Neutrophil (primary cell): ENCODE data around the gene PEX5L.

ENCODE experiments used
- H3K27ac ChIP-seq: fragments of 200-600 bp; sonication (generic); 2 replicates; pipeline ENCODE4 v1.5.1; 2016; ENCODE audit warnings: mild to moderate bottlenecking, moderate library complexity
- H3K27me3 ChIP-seq: fragments of 200-600 bp; sonication (generic); 2 replicates; pipeline ENCODE4 v1.6.0; 2016; ENCODE audit warnings: mild to moderate bottlenecking
- H3K36me3 ChIP-seq: fragments of 200-600 bp; sonication (generic); 2 replicates; pipeline ENCODE4 v1.5.1; 2017
- H3K4me1 ChIP-seq, 2 experiments: fragments of 200-600 bp in 1 of 2; sonication (generic) in 1 of 2; 1 replicate in 1 of 2; 2 replicates in 1 of 2; pipeline versions ENCODE4 v1.5.1 to v1.6.1; 2013 to 2016; ENCODE audit warnings: low read depth in 1 of 2, low read length in 1 of 2, mild to moderate bottlenecking in 1 of 2, moderate library complexity in 1 of 2; ENCODE audit not compliant: control insufficient read depth in 1 of 2, insufficient read depth in 1 of 2
- H3K4me3 ChIP-seq, 2 experiments: fragments of 200-600 bp in 1 of 2; sonication (generic) in 1 of 2; 1 replicate in 1 of 2; 2 replicates in 1 of 2; pipeline ENCODE4 v1.5.1; 2013 to 2016; ENCODE audit warnings: low read depth in 1 of 2, low read length in 1 of 2, mild to moderate bottlenecking in 1 of 2, moderate library complexity in 1 of 2
- H3K9me3 ChIP-seq: fragments of 200-600 bp; sonication (generic); 2 replicates; pipeline ENCODE4 v1.5.1; 2016
- CTCF ChIP-seq: fragments of 200-600 bp; sonication (generic); IDR thresholded peaks from 2 replicates; pipeline ENCODE4 v1.5.1; 2016; ENCODE audit warnings: antibody characterized with exemption

Gene PEX5L

GRCh38 chr3:179932674-179933073 lies 104.1 kb downstream of the PEX5L start:
- no peak overlapping the region for H3K27ac ChIP-seq
- peaks cover 5% of the 10 kb centered on the region for H3K27me3 ChIP-seq
- H3K36me3 ChIP-seq: no peaks in the 10 kb centered on the region
- no peaks in the 10 kb centered on the region for H3K9me3 ChIP-seq
- no peaks in the 10 kb centered on the region for H3K4me1 ChIP-seq
- no peak overlapping the region for H3K4me3 ChIP-seq
- no peak for TF ChIP-seq CTCF

DNA sequence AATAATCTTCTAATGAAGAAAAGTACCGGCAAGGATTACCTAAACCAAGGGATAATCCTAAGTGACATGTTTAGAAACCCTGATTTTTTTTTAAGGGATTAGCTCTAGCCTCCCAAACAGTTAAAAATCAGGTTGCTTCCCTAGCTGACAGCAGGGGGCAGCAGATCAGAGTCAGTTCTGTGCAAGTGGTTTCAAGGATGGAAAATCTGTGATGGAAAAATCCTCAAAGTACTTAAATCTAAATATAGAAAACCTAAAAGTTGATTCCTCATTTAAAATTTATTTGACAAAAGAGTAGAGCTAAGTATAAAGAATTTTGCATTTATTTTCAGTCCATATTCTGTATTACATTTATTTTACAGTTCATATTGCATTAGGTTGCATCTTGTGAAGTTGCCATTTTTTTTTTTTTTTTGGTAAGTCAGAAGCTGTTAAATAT lies 107.6 kb downstream of the PEX5L start:
- Histone ChIP-seq H3K9me3 (no peaks in the 10 kb centered on the region), H3K27ac (no peak overlapping the region), H3K4me1 (no peaks in the 10 kb centered on the region), H3K36me3 (no peaks in the 10 kb centered on the region), H3K4me3 (no peak overlapping the region), H3K27me3 (peaks cover 34% of the 10 kb centered on the region)
- no peak for TF ChIP-seq CTCF

DNA sequence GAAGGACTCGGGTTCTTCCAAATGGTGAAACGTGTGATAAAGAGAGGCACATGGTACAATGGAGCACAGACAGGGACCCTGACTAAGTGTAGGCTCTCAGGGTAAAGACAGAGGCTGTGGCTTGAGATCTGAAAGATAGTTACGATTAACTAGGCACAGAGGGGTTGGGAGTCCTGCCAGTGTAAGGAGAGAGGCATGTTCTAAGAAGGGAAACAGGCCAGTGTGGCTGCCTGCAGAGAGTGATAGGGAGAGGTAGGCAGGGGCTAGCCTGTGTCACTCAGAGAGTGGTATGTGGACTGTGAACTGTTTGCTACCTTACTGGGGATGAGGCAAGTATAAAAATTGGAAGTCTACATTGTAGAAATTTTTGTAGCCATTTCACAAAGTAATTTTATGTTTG lies 109.5 kb downstream of the PEX5L start:
- Histone ChIP-seq H3K4me1 (no peaks in the 10 kb centered on the region), H3K27ac (no peak overlapping the region), H3K27me3 (peaks cover 40% of the 10 kb centered on the region), H3K9me3 (no peaks in the 10 kb centered on the region), H3K36me3 (no peaks in the 10 kb centered on the region), H3K4me3 (no peak overlapping the region)
- TF ChIP-seq CTCF: no peak

DNA sequence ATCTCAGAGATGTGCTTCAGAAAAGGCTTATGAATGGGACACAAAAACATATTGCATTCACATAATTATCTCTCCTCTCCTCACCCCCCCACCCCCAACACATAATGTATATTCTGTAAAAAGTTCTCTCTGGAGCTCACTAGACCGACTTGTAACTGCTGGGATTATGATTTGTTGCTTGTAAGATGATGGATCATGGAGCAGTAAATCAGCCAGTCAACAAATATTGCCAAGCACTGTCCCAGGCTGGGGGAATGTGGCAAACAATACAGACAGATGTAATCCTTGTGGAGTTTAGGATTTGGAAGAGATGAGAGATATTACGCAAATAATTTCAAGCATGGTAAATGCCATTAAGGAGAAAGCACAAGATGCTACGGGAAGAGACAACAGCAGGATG lies 114.8 kb downstream of the PEX5L start:
- Histone ChIP-seq H3K9me3 (no peaks in the 10 kb centered on the region), H3K4me3 (no peak overlapping the region), H3K4me1 (no peaks in the 10 kb centered on the region), H3K36me3 (no peaks in the 10 kb centered on the region), H3K27ac (no peak overlapping the region), H3K27me3 (peaks cover 36% of the 10 kb centered on the region)
- no peak for TF ChIP-seq CTCF

DNA sequence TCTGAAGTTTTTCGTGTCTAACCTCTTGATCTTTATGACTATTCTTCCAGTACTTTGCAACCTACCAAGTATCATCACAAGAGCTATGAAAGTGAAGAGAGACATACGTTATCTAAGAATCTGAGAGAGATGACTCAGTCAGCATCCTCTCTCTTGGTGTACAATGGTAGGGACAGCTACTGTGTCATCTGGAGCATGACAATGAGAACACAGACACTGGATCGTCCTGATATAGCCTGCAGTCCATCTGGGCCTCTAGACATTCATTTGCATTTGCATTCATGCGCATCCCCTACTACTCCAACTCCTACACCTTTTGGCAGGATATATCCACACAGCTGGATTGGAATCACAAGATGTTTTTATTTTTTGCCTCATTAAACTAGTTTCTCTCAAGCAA lies 115.2 kb downstream of the PEX5L start:
- no peak overlapping the region for H3K27ac ChIP-seq
- no peak overlapping the region for H3K4me3 ChIP-seq
- H3K36me3 ChIP-seq: no peaks in the 10 kb centered on the region
- H3K4me1 ChIP-seq: no peaks in the 10 kb centered on the region
- no peak for TF ChIP-seq CTCF
- H3K9me3 ChIP-seq: no peaks in the 10 kb centered on the region
- H3K27me3 ChIP-seq: peaks cover 34% of the 10 kb centered on the region
